Measurements from ENCODE around the gene FAM131C.
"Not testable (repeated sequence)": the region's sequence is repeated elsewhere in the genome, so short reads cannot be mapped to it uniquely, and the experiment has no call there.

FAM131C gene

DNA sequence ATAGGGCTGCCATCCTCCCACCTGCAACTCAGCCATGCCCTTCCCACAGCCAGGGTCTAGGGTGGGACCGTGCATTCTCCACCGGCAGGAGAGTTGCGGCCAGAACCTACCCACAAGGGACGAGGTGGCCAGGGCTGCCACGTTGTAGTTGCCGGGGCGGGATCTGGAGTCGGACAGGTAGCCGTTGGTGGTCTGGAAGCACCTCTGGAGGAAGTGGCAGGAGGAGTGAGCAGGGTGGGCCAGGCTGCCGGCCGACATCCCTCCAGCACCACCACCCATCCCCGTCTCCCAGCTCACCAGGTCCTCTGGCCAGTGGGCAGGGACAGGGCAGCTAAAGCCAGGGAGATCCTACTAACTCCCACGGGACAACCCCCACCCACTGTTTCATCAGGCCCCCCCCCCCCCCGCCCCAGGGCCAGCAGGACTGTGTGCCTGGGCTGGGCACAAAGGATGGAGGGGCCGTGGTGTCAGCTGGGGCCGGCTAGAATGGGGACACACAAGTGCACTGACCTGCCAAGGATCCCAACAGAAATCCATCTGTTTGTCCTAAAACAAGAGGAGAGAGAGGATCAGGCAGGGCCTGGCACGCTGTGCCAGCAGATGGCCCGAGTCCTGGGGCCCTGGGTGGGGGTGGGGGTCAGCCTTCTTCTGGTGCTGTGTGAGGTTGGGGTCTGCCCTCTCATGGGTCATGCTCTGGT, 11.3 kb downstream of the FAM131C start:
- not testable (repeated sequence) for DNase-seq (ENCODE audit: low read depth, low spot score)

DNA sequence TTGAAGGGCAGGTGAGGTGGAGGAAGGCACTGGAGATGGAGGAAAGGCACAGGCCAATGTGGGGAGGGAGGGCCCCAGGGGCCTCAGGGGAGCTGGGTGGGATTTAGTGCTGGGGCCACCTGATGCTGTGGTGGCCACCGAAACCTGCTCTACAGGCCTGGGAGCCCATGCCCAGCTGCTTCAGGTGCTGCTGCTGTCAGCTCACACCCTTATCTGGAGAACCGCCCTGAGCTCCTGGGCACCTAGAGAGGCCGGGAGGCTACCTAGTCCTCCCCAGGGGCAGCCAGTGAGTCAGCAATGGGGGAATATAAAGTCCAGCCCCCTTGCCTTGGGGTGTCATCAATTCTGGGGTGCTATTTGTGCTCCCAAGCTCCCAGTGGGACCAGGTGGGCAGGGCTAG, 12.2 kb downstream of the FAM131C start:
- no peak for DNase-seq (ENCODE audit: low read depth, low spot score)

DNA sequence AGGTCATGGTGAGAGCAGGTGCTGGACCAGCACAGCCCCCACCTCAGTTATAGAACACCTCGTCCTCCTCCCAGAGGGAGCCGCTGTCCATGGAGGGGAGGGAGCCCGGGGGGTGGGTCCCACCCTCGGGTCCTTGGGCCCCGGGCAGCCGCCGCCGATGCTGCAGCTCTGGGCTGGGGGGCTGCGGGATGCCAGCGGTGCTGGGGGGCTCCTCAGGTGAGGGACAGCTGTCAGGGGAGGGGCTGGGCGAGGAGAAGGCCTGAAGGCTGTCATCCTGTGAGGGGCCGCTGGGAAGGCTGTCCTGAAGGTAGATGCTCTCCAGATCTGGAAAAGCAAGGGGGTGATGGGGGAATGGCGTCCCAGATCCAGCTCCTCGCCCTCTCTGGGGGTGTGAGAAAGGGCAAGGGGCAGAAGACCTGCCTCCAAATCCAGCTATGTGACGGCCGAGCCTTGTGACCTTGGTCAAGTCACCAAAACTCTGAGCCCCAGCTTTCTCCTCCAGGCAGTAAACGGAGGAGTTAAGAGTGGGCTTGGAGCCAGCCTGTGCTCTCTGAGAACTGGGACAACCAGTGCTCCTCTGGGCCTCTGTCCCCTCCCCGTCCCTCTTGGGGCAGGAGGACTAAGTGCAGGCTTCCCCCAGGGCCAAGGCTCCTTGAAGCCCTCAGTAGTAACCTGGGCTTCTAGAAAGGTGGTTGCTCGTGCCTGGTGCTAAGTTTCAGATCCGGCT, 14.9 kb downstream of the FAM131C start:
- DNase-seq (ENCODE audit: low read depth, low spot score), result not testable (repeated sequence)

DNA sequence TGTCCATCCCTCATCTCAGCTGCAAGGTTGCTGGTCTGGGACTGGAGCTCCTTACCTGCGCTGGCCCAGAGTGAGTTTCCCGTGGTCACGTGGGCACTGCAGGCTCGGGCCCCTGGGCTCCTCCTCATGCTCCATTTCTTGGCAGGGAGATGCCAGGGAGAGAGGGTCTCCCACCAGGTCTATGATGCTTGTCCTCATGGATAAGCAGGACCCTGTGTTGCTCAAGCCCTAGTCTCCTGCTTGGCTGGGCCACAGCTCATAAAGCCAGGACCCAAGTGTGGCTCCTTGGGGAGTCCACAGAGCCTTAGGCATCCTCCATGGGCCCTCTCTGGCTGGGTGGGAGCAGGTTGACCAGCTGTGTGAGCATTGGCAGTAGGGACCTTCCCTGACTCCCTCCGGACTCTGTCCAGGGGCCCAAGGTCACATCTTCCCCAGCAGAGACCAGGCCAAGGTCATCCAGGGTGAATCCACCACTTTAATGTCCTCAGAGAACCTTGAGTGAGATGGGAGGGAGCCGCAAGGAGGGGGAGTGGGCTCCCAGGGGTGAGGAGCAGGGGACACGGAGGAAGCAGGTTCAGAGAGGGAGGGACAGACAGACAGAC, 16.0 kb downstream of the FAM131C start:
- DNase-seq (ENCODE audit: low read depth, low spot score), result not testable (repeated sequence)

DNA sequence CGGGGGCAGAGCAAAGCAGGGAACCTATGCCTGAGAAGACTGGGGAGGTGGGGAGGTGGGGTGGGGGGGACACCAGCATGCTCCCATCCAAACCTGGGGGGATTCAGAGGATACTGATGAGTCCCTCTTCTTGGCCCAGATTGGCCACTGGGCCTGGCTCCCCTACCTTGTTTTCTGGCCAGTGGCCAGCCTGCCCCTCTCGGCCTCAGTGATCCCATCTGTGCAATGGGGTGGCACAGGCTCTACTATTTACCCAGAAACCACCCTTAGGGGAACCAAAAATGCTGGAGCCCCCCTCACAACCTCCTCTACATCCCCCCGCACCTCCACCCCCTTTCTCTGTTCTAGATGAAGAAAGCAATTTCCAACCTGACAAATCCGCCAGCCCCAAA, 16.9 kb downstream of the FAM131C start:
- not testable (repeated sequence) for DNase-seq (ENCODE audit: low read depth, low spot score)

DNA sequence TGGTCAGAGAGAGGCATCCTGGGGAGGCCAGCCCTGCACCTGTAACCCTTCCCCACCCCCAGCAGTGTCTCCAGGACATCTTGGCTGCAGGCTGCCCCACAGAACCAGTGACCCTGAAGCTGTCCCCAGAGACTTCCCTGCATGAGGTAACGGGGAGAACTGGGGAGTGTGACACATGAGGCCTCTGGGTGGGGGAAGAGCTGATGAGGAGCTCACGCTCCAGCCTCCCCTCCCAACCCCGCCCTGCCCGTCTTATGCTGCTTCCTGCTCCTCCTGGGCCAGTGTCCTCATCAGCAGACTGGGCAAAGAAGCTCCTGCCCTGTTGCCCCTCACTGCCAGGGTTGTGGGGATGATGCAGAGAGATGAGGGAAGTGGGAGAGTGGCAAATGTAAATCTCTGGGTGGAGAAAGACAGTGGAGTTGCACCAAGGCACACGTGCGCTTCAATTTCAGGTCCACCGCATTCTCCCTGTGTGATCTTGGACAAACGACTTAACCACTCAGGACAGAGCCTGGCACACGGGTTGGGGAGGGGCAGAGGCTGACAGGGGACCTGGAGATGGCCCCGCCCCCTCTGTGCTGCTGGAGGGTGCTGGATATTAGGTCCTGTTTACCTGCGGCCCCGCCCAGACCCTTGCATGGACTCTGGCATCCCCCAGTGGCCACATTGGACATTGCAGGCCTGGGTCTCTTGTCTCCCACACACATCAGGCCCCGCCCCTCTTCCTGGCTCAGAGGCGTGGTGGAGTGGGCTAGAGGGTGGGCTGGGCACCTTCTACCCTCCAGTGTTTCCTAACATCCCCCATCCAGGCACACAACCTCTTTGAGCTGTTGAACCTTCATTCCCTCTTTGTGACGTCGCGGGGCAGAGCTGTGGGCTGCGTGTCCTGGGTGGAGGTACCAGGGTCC, 17.6 kb downstream of the FAM131C start:
- DNase-seq (ENCODE audit: low read depth, low spot score), result peak; percentile 50

DNA sequence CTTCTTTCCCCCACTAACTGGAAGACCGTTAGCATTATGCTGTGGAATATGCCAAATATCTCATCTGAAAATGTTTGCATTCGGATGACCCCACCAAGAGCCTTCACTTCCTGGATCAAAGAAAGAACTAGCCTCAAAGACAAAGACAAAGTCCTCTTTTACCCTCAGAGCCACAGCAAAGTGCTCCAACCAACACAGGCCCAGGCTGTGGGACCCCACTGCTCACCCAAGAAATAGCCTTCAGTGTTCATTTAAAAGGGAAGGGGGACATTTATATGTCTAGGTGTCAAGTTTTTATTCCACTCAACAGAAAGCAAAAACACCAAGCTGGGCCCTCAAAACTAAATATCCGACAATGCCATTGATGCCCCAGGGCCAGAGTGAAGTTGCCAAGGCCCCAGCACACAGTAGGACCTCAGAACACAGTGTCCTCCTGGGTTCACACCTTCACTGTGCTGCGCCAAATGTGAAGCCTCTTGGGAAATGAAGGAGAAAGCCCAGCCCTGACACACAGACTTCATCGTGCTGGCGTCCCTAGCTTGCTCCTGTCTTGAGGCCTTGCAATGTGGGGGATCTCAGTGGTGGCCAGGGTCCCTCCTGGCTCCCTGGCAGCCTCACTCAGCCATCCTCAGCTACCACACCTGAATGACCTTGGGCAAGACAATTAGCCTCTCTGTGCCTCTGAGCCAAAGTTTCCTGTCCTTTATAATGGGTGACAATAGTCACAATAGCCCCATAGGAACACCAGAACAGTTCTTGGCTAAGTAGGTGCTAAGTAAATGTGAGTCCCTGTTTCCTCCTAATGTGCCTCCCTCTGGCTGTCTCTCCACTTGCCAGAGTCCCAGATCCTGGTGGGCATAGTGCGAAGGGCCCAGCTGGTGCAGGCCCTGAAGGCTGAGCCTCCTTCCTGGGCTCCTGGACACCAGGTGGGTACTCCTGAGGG, 18.6 kb downstream of the FAM131C start:
- DNase-seq (ENCODE audit: low read depth, low spot score), result no peak

DNA sequence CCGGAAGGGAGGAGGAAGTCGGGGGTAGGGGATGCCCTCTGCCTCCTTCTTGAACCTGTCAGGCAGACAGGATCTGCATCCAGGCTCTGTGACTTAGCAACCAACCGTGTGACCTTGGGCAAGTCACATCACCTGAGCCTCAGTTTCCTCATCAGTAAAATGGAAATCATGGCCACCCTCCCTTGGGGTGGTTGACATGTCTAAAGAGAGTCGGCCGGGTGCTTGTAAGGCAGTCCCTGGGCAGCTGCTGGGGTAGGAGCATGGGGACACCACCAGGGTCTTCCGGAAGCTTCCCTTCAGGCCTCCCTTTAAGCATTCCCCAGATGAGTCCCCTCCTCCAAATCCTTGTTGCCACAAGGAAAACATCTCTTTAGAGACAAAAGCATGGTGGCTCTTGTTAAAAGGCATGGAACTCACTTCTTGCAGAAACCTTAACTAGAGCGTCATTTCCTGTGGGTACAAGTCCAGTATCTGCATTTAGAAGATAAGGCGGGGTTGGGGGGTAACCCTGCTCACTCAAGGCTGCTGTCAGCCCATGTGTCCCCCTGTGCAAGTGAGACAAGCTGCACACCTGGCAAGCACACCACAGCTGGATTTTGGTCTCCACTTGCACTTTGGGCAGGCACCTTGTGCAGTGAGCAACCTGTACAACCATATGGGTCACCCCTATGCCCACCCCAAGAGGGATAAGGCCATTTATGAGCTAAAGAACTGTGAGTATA, 19.5 kb downstream of the FAM131C start:
- DNase-seq (ENCODE audit: low read depth, low spot score), result no peak

DNA sequence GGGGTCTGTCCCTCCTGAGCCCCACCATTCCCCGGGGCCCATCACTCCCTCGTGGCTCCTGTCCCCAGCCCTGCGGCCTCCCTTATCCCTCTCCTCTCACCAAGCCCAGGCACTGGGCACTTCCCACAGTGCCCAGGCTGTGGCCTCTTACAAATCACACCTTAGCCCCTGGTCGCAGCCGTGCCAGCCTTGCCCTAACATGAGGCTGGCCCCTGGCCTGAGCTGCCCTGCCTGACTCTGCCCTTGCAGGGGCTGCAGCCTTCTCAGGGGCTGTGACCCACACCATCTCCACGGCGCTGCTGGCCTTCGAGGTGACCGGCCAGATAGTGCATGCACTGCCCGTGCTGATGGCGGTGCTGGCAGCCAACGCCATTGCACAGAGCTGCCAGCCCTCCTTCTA, 21.5 kb downstream of the FAM131C start:
- DNase-seq (ENCODE audit: low read depth, low spot score), result not testable (repeated sequence)

DNA sequence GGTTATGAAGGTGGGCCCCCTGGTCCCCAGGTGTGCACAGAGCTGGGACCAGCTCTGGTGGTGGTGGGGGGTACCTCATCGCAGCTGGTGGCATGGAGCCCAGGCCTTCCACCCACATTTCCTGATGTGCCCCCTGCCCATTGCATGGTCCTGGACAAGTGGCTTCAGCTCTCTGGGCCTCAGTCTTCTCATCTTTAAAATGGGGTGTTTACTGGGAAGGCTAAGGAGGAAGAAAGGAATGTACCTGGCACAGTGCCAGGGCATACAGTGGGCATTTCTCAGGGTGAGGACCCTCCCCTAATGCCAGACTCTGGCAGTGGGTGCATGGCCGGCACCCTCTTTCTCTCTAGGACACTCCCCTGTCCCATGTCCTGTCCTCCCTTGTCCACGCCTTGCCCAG, 22.4 kb downstream of the FAM131C start:
- no peak for DNase-seq (ENCODE audit: low read depth, low spot score)

DNA sequence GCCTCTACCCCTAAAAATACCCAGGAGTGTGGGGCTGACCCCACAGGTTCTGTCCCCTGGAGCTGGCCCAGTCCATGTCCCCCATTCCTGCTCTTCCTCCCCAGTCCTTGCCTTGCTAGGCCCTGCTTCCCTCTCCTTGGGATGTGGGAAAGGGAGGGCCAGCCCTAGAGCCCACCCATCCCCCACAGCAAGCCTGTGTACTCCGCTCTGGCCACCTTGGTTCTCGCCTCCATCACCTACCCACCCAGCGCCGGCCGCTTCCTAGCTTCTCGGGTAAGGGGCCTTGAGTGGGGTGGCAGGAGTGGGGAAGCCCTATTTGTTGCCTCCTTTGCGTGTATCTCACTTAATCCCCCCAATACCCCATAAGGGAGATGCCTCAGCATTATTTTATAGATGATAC, 23.1 kb downstream of the FAM131C start:
- no peak for DNase-seq (ENCODE audit: low read depth, low spot score)

DNA sequence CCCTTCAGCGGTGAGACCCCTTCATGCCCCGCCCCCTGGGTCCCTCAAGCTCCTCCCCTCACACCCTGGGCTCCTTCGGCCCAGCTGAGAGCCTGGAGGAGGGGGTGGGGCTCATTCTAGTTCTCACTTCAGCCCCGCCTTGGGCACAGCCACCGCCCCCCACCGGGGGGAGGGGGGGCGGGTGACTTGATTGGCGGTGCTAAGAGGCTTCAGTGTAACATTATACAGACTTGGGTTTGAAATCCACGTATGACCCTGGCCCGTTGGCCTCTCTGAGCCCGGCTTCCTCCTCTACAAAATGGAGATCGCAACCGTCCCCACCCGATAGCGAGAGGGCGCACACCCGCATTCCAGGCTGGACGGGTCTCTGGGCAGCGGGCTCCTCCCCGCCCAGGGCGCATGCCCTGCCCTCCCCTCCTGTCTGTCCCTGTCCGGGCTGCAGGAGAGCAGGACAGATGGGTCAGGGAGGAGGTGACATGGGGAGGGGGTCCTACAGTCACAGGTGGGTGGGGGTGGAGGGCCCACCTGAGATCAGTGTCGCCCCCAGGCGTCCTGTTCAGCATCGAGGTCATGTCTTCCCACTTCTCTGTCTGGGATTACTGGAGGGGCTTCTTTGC, 24.8 kb downstream of the FAM131C start:
- DNase-seq (ENCODE audit: low read depth, low spot score), result no peak

DNA sequence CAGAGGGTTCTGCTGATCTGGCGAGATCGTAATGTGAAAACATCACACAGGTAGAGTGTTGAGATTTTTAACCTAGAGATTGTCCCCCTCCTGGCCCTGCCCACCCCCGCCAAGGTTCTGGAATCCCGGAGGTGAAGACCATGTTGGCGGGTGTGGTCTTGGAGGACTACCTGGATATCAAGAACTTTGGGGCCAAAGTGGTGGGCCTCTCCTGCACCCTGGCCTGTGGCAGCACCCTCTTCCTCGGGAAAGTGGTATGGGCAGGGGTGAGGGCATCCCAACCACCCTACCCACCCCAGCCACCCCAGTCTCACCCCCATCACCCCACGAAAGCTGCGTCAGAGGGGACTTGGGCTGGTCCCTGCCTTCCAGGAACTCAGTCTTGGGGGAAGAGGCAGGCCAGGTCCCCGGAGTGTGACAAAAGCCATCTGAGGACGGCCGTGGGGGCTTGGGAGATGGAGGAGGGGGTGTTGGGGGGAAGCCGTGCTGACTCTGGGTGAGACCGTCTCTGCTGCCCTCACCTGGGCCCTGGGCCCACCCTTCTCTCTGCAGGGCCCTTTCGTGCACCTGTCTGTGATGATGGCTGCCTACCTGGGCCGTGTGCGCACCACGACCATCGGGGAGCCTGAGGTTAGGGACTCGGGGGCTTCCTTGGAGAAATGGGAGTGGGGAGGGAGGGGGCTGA, 25.5 kb downstream of the FAM131C start:
- DNase-seq (ENCODE audit: low read depth, low spot score), result no peak

DNA sequence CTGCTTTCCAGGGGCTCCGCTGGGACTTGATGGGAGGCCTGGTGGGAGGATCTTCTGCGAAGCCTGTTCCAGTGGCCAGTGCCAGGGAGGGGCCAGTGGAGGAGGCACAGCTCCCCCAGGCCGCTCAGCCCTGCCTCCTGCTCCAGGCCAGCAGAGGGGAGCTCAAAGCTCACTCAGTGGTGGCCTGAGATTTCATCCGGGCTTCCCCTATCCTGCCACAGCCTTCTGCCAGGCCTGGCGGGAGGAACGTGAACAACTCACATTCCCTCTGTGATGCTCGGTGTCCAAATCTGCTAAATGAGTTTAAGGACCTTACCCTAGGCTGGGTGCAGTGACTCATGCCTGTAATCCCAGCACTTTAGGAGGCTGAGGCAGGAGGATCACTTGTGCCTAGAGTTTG, 26.6 kb downstream of the FAM131C start:
- no peak for DNase-seq (ENCODE audit: low read depth, low spot score)

DNA sequence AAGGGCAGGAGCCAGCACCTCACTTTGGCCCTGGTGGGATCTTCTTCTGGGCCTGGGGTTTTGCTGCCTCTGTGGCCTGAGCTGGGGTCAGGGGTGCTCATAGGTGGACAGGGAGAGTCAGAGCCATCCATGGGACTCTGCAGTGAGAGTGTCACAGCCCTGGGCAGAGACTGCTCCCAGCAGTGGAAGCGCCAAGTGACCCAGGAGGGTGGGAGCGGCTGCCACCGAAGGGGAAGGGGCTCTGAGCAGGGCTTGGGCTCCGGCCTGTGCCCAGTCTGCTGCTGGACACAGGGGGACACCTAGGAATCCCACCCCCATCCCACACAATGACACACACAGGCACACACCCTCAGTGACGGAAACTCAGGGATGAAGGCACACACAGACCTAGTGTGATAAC, 29.5 kb downstream of the FAM131C start:
- no peak for DNase-seq (ENCODE audit: low read depth, low spot score)

DNA sequence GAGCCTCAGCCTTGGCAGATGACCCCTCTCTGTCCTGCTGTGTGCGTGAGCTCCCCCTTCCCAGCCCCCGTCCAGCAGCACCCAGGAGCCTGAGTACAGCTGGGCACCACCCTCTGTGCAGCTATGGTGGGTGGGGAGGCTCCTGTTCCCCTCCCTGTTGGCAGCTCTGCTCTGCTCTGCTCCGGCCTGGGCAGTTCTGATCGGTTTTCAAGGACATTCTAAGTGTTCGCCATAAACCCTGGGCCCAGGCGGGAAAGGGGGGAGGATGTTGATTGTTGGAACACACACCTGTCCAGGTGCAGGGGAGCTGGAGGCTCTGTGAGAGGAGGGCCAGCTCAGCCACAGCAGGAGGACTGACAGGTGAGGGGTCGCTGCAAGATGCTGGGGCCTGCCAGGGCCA, 29.9 kb downstream of the FAM131C start, which contains the start of gene CLCNKB:
CLCNKB (plus strand) TSS at position 262 of the 400 bp plus-strand sequence. CDS start 711 bp downstream, outside the sequence.
- no peak for DNase-seq (ENCODE audit: low read depth, low spot score)

DNA sequence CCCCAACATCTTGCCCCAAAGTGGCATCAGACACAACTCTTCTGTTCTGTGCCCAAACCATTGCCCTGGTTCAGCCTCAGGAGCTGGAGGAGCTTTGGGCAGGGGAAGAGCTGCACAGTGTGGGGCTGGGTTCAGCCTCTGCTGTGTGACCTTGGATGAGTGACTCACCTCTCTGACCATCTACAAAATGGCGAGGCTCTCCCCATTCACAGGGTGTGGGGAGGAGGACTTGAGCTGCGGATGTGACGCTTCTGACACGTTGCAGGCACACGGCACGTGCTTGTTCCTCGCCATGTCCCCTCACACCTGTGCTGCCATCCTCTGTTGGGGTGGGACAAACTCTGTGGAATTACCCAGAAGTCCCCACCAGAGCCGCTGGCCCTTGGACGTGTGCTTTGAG, 30.8 kb downstream of the FAM131C start:
- DNase-seq (ENCODE audit: low read depth, low spot score), result not testable (repeated sequence)

DNA sequence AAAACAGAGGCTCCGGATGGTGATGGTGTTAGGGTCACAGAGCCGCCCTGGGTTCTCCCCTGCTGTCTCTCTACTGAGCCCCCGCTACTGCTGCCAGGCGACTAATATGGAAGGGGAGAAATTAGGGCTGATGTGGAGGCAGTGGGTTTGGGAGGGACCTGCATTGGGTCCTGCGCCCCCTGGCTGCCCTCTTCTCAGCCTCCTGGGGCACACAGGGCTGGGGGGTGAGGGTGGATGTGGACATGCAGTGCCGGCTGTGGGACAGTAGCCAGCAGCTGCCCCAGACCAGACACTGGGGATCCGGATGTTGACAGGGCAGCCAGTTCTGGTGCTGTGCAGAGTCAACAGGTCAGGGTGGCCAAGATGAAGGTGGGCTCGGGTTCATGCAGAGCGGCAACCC, 31.4 kb downstream of the FAM131C start:
- DNase-seq (ENCODE audit: low read depth, low spot score), result no peak

DNA sequence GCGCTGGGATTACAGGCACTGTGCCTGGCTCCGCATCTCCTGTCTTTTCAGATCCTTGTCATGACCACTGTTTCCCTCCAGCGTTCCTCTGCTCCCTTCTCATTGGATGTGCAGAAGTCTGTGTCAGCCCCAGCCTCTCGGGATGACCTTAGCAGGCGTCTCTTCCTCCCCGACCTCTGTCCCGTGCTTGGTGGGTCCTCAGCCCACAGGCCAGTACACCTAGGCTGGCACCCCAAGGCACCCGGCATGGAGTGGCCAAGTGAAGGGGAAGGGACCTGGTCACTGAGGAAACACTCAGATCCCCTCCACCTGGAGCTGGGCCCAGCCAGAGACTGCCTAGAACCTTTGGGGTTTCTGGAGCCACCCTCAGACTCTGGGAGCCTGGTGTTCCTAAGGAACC, 32.3 kb downstream of the FAM131C start:
- DNase-seq (ENCODE audit: low read depth, low spot score), result no peak

Measured in activated naive CD8-positive, alpha-beta T cell treated with anti-CD3 and anti-CD28 coated beads, Interleukin-2, amount 50 U/mL, for 16 hours (primary cell).